ENCODE measurements around the gene TUBE1. TPM values are rescaled to one million over a fixed set of nuclear protein-coding genes. Genes with fewer than 3 reads are reported as not detected.

The TUBE1 gene
- total and polyA plus RNA-seq, 2 of the 4 experiments (the other 2 are of a cell fraction) = 7.9 to 8.6 TPM

DNA sequence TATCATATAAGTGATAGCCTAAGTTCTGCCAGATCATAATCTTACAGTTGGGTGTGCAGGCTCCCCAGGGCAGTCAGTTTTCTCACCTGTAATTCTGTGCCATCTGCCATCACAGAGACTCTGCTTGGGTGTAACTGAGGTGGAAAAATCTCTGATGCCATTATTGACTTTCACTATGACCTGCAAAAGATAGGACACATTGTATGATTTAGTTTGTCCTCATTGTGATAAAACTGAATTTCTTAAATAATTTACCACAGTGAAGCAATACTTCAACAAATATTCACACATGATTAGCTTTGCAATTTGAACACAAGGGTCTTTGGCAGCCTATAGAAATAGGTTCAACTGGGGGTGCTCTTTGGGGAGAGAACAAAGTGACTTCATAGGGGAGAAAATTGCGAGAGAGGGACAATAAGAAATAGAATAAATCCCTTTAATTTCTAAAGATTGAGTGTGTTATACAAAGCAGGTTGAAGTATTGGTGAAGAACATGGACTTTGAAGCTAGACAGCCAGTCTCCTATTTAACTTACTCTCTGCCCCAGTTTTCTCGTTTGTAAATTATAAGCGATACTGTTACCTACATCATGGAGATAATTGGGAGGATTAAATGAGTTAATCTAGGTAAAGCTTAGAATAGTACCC, 27.4 kb upstream of the TUBE1 start:
- no peak for TF ChIP-seq RFX5 (IDR thresholded peaks at IDR 0.05; ENCODE audit: low read depth, low read length)
- no peak for TF ChIP-seq RCOR1 (IDR thresholded peaks at IDR 0.05; ENCODE audit: insufficient replicate concordance, low read length)
- TF ChIP-seq RAD21 (IDR thresholded peaks at IDR 0.05; ENCODE audit: low read length) = no peak
- TF ChIP-seq NFE2L2 (IDR thresholded peaks at IDR 0.05; ENCODE audit: low read depth, low read length) = no peak
- no peak for TF ChIP-seq MXI1 (IDR thresholded peaks at IDR 0.05; ENCODE audit: borderline replicate concordance, low read depth, low read length)
- Histone ChIP-seq H3K4me3 (ENCODE audit: insufficient read depth, low read depth, low read length) (no peak overlapping the region), H3K79me1 (ENCODE audit: low read depth in 1 of 2, low read length in 2 of 2) (no peaks in the 10 kb centered on the region), H4K5ac (ENCODE audit: low read depth, low read length) (no peak overlapping the region), H2BK5ac (ENCODE audit: low read depth, low read length, poor library complexity, severe bottlenecking) (no peak overlapping the region), H4K8ac (ENCODE audit: low read depth in 2 of 2, low read length in 2 of 2) (no peak overlapping the region), H3K9ac (ENCODE audit: low read depth, low read length) (no peak overlapping the region), H3K9me3 (ENCODE audit: control insufficient read depth, insufficient read depth, low read length) (no peaks in the 10 kb centered on the region), H3K27ac (ENCODE audit: insufficient read depth, low read length) (no peak overlapping the region), H2AFZ (replicated peaks; ENCODE audit: low read length, poor library complexity) (no peak overlapping the region), H3K4me2 (ENCODE audit: low read depth, low read length) (no peak overlapping the region), H3K56ac (ENCODE audit: extremely low read depth, insufficient read depth, low read length) (no peak overlapping the region), H3K27me3 (ENCODE audit: control insufficient read depth, insufficient read depth, low read length) (no peaks in the 10 kb centered on the region), H2AK5ac (ENCODE audit: low read depth, low read length) (no peak overlapping the region), H3K14ac (replicated peaks; ENCODE audit: low read depth, low read length) (no peak overlapping the region), H4K91ac (ENCODE audit: insufficient read depth, low read depth, low read length) (no peak overlapping the region), H3K23ac (ENCODE audit: low read depth, low read length) (no peak overlapping the region), H3K4me1 (ENCODE audit: control insufficient read depth, insufficient read depth, low read length) (peaks cover 2% of the 10 kb centered on the region), H3K4ac (ENCODE audit: low read depth, low read length) (no peak overlapping the region), H4K20me1 (ENCODE audit: insufficient read depth, low read length) (no peaks in the 10 kb centered on the region), H3K9me1 (ENCODE audit: insufficient read depth, low read length) (peaks cover 6% of the 10 kb centered on the region), H2AK9ac (replicated peaks; ENCODE audit: low read depth, low read length, poor library complexity) (no peak overlapping the region), H2BK15ac (ENCODE audit: low read depth, low read length) (no peak overlapping the region), H3K18ac (ENCODE audit: low read depth, low read length) (no peak overlapping the region), H2BK20ac (ENCODE audit: low read depth, low read length) (no peak overlapping the region), H3K36me3 (ENCODE audit: control insufficient read depth, insufficient read depth, low read length) (peaks cover 62% of the 10 kb centered on the region), H2BK120ac (ENCODE audit: low read depth, low read length) (no peak overlapping the region)
- POLR2A ChIA-PET (ENCODE audit: unreplicated experiment) = no interaction called here
- no TSS peak for BruUV-seq (replicated peaks)
- DNase-seq (no peak), ATAC-seq (ENCODE audit: low read depth) (no peak)
- intact Hi-C loops (cut with micrococcal nuclease) (loop anchor here (2.0 to 5.0 kb wide), 2 partner anchors 14 to 33 kb away; no protein-coding TSS in a partner anchor), in situ Hi-C loops (cut with MboI; ENCODE audit: low sequenced_read_pairs) (no loop called here), dilution Hi-C loops (cut with HindIII; ENCODE audit: low sequenced_read_pairs, unreplicated experiment) (no loop called here)
- CTCF ChIA-PET = no interaction called here
- WGBS, 2 experiments (ENCODE audit: extremely low coverage in 2 of 2, insufficient read length in 1 of 2) = no CpG with 5 or more reads among the region's 3 CpGs

All from IMR-90 (cell line).